Lower leg skin (tissue), 4 donors: ENCODE results near the gene PDZD2. TPM values are rescaled to one million over a fixed set of nuclear protein-coding genes. Genes with fewer than 3 reads are reported as not detected.

Source experiments
- DNase-seq, 2 donors: peaks; one replicate each; pipeline ENCODE4 v3.0.0-alpha.2; 2019; ENCODE audit warnings: low spot score in 2 of 2
- H3K4me3 ChIP-seq: fragments of 200-600 bp; sonication (generic); 2 replicates; pipeline ENCODE4 v1.5.1; 2017; ENCODE audit warnings: mild to moderate bottlenecking, low read depth; ENCODE audit not compliant: poor library complexity, severe bottlenecking
- POLR2A ChIP-seq, 2 donors: fragments of 450-650 bp; IDR thresholded peaks; one replicate each; pipeline ENCODE4 v1.6.1; 2016 to 2017; ENCODE audit warnings: antibody characterized with exemption in 2 of 2, mild to moderate bottlenecking in 1 of 2, moderate library complexity in 1 of 2
- WGBS, 2 donors: methylation state at CpG; one replicate each; pipeline ENCODE4 v1.1.5; 2018; 5-methylcytosine and 5-hydroxymethylcytosine counted together
- intact Hi-C: fragments of 100-400 bp; cut with DNase I; formaldehyde crosslinking; loops from one replicate; pipeline ENCODE4 v1.15.0; 2023; ENCODE audit warnings: low total_unique reads
- total RNA-seq, 4 donors: library from RNA; depleted of rRNA; stranded (reverse); fragments of >200 nt; gene quantifications; one replicate each; pipeline ENCODE4 v1.1.0, GENCODE V29; 2016
- TF ChIP-seq, protein P1 (sequence below), 3 donors: fragments of 450-650 bp; IDR thresholded peaks; one replicate each; pipeline ENCODE4 v1.5.1; 2016; ENCODE audit warnings: antibody characterized with exemption in 3 of 3, mild to moderate bottlenecking in 3 of 3, moderate library complexity in 2 of 3

The PDZD2 gene
- total RNA-seq, 4 donors from 2014 or later, result 102 to 150 (median 116) TPM

DNA sequence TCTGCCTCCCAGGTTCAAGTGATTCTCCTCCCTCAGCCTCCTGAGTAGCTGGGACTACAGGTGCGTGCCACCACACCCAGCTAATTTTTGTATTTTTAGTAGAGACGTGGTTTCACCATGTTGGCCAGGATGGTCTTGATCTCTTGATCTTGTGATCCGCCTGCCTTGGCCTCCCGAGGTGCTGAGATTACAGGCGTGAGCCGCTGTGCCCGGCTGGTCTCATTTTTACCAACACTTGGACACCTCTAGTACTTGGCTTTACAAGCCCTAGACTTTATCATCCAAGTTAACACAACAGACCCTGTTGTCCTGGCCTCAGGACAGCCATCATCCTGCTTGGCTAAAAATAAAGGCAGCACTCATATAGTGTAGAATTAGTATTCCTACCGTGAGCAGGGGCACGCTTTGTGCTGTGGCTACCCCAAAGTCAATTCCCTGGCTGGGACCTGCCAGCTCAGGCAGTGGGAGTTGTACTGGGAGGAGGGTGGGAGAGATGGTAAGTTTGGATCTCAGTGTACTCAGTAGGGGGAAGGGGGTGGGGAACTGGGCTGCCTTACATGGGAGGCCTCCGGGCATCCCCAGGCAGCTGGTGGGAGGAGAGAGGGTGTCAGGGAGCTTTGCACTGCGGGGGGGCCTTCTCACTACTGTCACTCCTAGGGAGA lies 6.6 kb downstream of the PDZD2 start:
- DNase-seq, result no peak
- TF ChIP-seq POLR2A (IDR thresholded peaks at IDR 0.05), result no peak
- TF ChIP-seq, protein P1, sequence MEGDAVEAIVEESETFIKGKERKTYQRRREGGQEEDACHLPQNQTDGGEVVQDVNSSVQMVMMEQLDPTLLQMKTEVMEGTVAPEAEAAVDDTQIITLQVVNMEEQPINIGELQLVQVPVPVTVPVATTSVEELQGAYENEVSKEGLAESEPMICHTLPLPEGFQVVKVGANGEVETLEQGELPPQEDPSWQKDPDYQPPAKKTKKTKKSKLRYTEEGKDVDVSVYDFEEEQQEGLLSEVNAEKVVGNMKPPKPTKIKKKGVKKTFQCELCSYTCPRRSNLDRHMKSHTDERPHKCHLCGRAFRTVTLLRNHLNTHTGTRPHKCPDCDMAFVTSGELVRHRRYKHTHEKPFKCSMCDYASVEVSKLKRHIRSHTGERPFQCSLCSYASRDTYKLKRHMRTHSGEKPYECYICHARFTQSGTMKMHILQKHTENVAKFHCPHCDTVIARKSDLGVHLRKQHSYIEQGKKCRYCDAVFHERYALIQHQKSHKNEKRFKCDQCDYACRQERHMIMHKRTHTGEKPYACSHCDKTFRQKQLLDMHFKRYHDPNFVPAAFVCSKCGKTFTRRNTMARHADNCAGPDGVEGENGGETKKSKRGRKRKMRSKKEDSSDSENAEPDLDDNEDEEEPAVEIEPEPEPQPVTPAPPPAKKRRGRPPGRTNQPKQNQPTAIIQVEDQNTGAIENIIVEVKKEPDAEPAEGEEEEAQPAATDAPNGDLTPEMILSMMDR (IDR thresholded peaks at IDR 0.05), result no peak
- H3K4me3 ChIP-seq, result no peak overlapping the region
- WGBS, 2 donors, result 84 to 85% methylated on average over 11 of the region's 11 CpGs
- intact Hi-C loops, result no loop called here

- intact Hi-C loops, result no loop called here
- DNase-seq, result peak in 1 of 2 donors; percentile 61
- WGBS, 2 donors, result 95 to 97% methylated on average over 6 of the region's 6 CpGs
- TF ChIP-seq, protein P1 (IDR thresholded peaks at IDR 0.05), result no peak
- no peak for TF ChIP-seq POLR2A (IDR thresholded peaks at IDR 0.05)
- no peak overlapping the region for H3K4me3 ChIP-seq
These were observed 9.4 kb downstream of the PDZD2 start for GRCh38 chr5:31648326-31648725.

DNA sequence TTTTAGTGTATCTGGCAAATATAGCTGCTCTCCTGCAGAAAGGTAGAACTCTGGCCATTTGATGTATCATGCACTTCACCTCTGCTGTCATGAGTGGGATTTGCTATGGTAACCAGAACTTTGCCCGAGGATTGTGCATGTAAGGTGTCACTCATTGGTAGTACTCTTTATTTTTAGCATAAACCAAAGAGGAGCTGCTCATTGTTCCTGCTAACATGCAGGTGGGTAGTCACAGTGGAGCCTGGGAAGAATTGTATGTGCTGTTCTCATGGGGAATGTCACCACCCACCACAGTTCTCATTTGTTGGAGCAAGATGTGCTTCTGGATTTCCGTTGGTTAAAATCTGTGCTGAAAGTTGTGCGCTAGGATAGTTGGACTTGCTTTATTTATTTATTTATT lies 12.3 kb downstream of the PDZD2 start:
- DNase-seq, result peak in 1 of 2 donors; percentile 17
- WGBS, 2 donors, result 97 to 98% methylated on average over 3 of the region's 3 CpGs
- TF ChIP-seq, protein P1 (IDR thresholded peaks at IDR 0.05), result no peak
- no peak for TF ChIP-seq POLR2A (IDR thresholded peaks at IDR 0.05)
- intact Hi-C loops, result no loop called here
- H3K4me3 ChIP-seq, result no peak overlapping the region

DNA sequence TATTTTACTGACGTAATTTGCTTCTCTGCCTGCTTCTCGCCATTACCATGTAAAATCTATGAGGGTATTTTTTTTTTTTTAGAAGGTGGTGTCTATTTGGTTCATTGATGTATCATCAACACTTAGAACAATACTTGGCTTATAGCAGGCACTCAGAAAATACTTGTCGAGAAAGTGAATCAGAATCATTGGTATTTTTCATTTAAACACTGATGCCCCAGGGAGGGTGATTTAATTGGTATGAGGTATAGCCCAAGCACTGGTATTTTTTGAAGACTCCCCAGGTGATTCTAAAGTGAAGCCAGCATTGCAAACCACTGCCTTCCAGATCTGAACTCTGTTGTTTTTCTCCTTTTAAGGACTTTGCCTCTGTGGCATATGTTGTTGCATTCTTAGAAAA lies 16.6 kb downstream of the PDZD2 start:
- no peak for DNase-seq
- TF ChIP-seq, protein P1 (IDR thresholded peaks at IDR 0.05), result no peak
- TF ChIP-seq POLR2A (IDR thresholded peaks at IDR 0.05), result no peak
- 80 to 87% methylated on average over 3 of the region's 3 CpGs for WGBS, 2 donors
- intact Hi-C loops, result no loop called here
- no peak overlapping the region for H3K4me3 ChIP-seq

- WGBS, 2 donors, result 64 to 68% methylated on average over 4 of the region's 4 CpGs
- intact Hi-C loops, result no loop called here
- DNase-seq, result no peak
- no peak overlapping the region for H3K4me3 ChIP-seq
- TF ChIP-seq POLR2A (IDR thresholded peaks at IDR 0.05), result no peak
- TF ChIP-seq, protein P1 (IDR thresholded peaks at IDR 0.05), result no peak
These were observed 17.9 kb downstream of the PDZD2 start for GRCh38 chr5:31656806-31657205.
